Measurements from ENCODE around the gene CDC42SE2.
"Not testable (repeated sequence)": the region's sequence is repeated elsewhere in the genome, so short reads cannot be mapped to it uniquely, and the experiment has no call there.

The CDC42SE2 gene

GRCh38 chr5:131252824-131253171 lies 11.1 kb upstream of the CDC42SE2 start:
- no peak for DNase-seq

GRCh38 chr5:131254025-131254424 lies 9.8 kb upstream of the CDC42SE2 start:
- not testable (repeated sequence) for DNase-seq

GRCh38 chr5:131254741-131255140 lies 9.1 kb upstream of the CDC42SE2 start:
- no peak for DNase-seq

GRCh38 chr5:131256507-131256823 lies 7.4 kb upstream of the CDC42SE2 start:
- DNase-seq, result no peak

- no peak for DNase-seq
Measured at GRCh38 chr5:131258733-131259132, 5.1 kb upstream of the CDC42SE2 start.

- no peak for DNase-seq
Measured at GRCh38 chr5:131259326-131259725, 4.5 kb upstream of the CDC42SE2 start.

- DNase-seq, result no peak
Measured at GRCh38 chr5:131260895-131261294, 3.0 kb upstream of the CDC42SE2 start.

- no peak for DNase-seq
Measured at GRCh38 chr5:131261483-131261882, 2.4 kb upstream of the CDC42SE2 start.

GRCh38 chr5:131262953-131263541 lies 806 bp upstream of the CDC42SE2 start:
- no peak for DNase-seq

GRCh38 chr5:131264451-131265099 lies 722 bp downstream of the CDC42SE2 start:
- DNase-seq, result no peak

- DNase-seq, result no peak
Measured at GRCh38 chr5:131265311-131265803, 1.5 kb downstream of the CDC42SE2 start.

GRCh38 chr5:131266370-131267060 lies 2.7 kb downstream of the CDC42SE2 start:
- DNase-seq, result no peak

- no peak for DNase-seq
Measured at GRCh38 chr5:131268758-131269370, 5.0 kb downstream of the CDC42SE2 start.

GRCh38 chr5:131270809-131271208 lies 7.0 kb downstream of the CDC42SE2 start:
- no peak for DNase-seq

GRCh38 chr5:131271888-131272287 lies 8.0 kb downstream of the CDC42SE2 start:
- DNase-seq, result not testable (repeated sequence)

GRCh38 chr5:131272307-131272706 lies 8.5 kb downstream of the CDC42SE2 start:
- no peak for DNase-seq

- no peak for DNase-seq
Measured at GRCh38 chr5:131272724-131273123, 8.9 kb downstream of the CDC42SE2 start.

- DNase-seq, result no peak
Measured at GRCh38 chr5:131274326-131275063, 10.6 kb downstream of the CDC42SE2 start.

GRCh38 chr5:131276072-131276471 lies 12.2 kb downstream of the CDC42SE2 start:
- no peak for DNase-seq

GRCh38 chr5:131277447-131277846 lies 13.6 kb downstream of the CDC42SE2 start:
- no peak for DNase-seq

- no peak for DNase-seq
Measured at GRCh38 chr5:131277875-131278740, 14.3 kb downstream of the CDC42SE2 start.

- not testable (repeated sequence) for DNase-seq
Measured at GRCh38 chr5:131278741-131279124, 14.9 kb downstream of the CDC42SE2 start.
